Activated T-cell treated with anti-CD3 and anti-CD28 coated beads, Interleukin-2, amount 50 U/mL, for 24 hours (primary cell): ENCODE results near the gene FMNL2.

Experiments used
- DNase-seq: peaks from one replicate; pipeline ENCODE4 v3.0.0-alpha.2; 2020
- H3K27ac Mint-ChIP-seq: 2 replicates; pipeline ENCODE4 v1.8.0; 2020; ENCODE audit warnings: mild to moderate bottlenecking, mixed read lengths
- H3K27me3 Mint-ChIP-seq: 2 replicates; pipeline ENCODE4 v1.8.0; 2020; ENCODE audit warnings: mixed read lengths
- H3K36me3 Mint-ChIP-seq: 2 replicates; pipeline ENCODE4 v1.8.0; 2020; ENCODE audit warnings: low read depth, mixed read lengths
- H3K4me1 Mint-ChIP-seq: 2 replicates; pipeline ENCODE4 v1.8.0; 2020; ENCODE audit warnings: low read depth, mixed read lengths
- H3K4me3 Mint-ChIP-seq: 2 replicates; pipeline ENCODE4 v1.8.0; 2020; ENCODE audit warnings: mild to moderate bottlenecking, moderate library complexity, mixed read lengths
- H3K9me3 Mint-ChIP-seq: 2 replicates; pipeline ENCODE4 v1.8.0; 2020; ENCODE audit warnings: mixed read lengths

The FMNL2 gene

DNA sequence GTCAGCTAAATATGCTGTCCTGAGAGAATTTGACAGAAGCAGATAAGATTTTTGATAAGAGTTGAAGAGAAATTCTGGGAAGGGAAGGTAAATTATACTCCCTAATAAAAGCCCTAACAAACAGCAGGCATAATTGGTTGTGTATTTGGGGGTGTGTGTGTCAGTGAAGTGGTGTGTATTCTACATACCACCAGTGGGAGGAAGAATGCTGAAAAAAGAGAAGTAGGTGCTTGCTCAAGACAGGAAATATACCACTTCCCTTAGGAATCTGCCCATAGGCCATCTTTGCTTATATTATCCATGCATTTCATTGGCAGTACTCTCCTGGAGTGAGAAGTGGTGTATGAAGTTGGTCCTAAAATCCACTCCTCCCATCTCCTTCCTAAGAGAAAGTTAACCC, 76.2 kb downstream of the FMNL2 start:
- H3K4me1 Mint-ChIP-seq: peaks cover 25% of the 10 kb centered on the region
- no peak overlapping the region for H3K4me3 Mint-ChIP-seq
- H3K9me3 Mint-ChIP-seq: no peaks in the 10 kb centered on the region
- DNase-seq: no peak
- no peak overlapping the region for H3K27ac Mint-ChIP-seq
- H3K27me3 Mint-ChIP-seq: peaks cover 39% of the 10 kb centered on the region
- H3K36me3 Mint-ChIP-seq: no peaks in the 10 kb centered on the region

DNA sequence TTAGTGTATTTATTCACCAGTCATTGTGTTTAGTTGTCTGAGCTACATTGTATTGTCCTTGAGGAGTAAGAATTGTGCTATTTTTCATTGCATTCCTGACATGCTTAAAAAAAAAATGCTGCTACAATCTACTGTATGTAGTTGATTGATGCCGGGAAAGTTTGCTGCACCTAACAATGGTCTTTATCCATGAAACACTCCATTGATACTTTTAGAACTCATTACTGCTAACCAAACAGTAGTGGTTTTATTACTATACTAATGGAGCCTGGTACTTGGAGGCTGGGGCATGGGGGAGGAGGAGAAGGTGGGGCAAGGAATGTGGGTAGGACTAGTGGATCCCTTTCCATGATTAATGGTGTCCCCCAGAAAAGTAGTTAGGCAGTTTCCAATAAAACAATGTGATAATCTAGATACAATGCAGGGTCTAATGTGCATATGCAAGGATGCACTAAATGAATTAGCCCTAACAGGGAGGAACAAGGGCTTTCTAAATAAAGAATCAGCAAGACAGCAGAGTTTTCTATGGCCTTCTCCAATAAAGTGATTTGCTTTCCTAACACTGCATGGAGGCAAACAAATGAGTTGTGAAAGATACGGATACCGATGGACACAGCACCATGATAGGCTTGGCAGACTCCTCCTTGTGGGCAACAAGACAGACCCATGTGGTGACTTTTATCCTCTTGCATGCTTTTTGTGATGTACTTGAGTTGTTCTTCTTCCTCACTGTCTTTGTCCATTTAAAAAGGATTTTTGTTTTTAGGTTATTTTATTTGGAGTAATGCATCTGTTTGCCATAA, 78.5 kb downstream of the FMNL2 start:
- no peaks in the 10 kb centered on the region for H3K9me3 Mint-ChIP-seq
- peaks cover 35% of the 10 kb centered on the region for H3K27me3 Mint-ChIP-seq
- no peak overlapping the region for H3K27ac Mint-ChIP-seq
- H3K36me3 Mint-ChIP-seq: no peaks in the 10 kb centered on the region
- peaks cover 15% of the 10 kb centered on the region for H3K4me1 Mint-ChIP-seq
- DNase-seq: no peak
- H3K4me3 Mint-ChIP-seq: no peak overlapping the region

DNA sequence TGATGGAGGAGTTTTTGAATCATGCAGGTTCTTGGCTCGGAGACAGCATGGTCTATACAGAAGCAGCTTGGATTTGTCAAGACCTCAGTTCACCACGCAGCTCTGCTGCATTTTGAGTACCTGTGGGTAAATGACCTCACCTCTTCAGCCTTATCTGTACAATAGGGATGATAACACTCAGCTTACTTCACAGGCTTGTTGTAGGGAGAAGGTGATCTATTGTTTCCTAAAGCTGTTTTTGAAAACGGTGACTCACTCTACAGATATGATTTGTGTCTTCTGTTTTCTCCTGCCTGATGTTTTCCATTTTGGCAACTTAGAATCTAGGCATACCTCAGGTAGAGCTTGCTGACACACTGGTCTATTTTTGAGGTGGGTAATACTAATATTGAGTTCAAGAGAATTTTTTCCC, 80.3 kb downstream of the FMNL2 start:
- no peaks in the 10 kb centered on the region for H3K9me3 Mint-ChIP-seq
- H3K4me1 Mint-ChIP-seq: peaks cover 16% of the 10 kb centered on the region
- no peaks in the 10 kb centered on the region for H3K36me3 Mint-ChIP-seq
- H3K27me3 Mint-ChIP-seq: peaks cover 30% of the 10 kb centered on the region
- no peak for DNase-seq
- H3K27ac Mint-ChIP-seq: peak overlapping the region; percentile 58
- H3K4me3 Mint-ChIP-seq: no peak overlapping the region

DNA sequence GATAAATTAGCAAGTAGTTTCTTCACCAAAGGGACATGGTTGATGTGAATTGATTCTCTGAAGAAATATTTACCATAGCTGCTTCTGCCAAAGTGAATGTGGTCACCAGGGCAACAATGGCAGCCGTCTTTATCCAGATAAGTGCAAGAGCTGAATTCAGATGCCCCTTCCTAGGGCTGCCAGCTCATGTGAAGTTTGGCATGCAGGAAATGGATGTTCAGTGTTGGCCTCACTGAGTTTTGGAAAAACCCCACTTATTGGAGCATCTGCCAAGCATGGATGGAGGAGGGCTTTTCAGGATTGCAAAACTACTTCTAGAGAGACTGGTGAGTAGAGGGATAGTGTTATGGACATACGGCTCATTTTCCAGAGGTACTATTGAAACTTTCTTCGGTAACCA, 80.8 kb downstream of the FMNL2 start:
- Mint-ChIP-seq H3K36me3 (no peaks in the 10 kb centered on the region), H3K4me3 (no peak overlapping the region), H3K27ac (no peak overlapping the region), H3K27me3 (peaks cover 35% of the 10 kb centered on the region), H3K9me3 (no peaks in the 10 kb centered on the region), H3K4me1 (peaks cover 16% of the 10 kb centered on the region)
- no peak for DNase-seq

DNA sequence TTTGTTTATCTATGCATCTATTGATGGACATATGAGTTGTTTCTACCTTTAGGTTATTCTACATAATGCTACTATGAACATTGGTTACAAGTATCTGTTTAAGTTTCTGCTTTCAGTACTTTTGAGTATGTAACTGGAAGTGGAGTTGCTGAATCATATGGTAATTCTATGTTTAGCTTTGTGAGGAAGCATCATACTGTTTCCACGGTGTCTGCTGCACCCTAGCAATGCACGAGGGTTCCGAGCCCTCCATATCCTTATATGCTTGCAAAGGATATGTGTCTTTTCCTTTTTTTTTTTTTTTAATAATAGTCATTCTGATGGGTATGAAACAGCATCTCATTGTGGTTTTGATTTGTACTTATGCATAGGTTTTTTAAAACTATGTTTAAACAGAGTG, 83.7 kb downstream of the FMNL2 start:
- Mint-ChIP-seq H3K4me3 (no peak overlapping the region), H3K27me3 (peaks cover 38% of the 10 kb centered on the region), H3K9me3 (no peaks in the 10 kb centered on the region), H3K4me1 (peaks cover 19% of the 10 kb centered on the region), H3K27ac (no peak overlapping the region), H3K36me3 (no peaks in the 10 kb centered on the region)
- no peak for DNase-seq

DNA sequence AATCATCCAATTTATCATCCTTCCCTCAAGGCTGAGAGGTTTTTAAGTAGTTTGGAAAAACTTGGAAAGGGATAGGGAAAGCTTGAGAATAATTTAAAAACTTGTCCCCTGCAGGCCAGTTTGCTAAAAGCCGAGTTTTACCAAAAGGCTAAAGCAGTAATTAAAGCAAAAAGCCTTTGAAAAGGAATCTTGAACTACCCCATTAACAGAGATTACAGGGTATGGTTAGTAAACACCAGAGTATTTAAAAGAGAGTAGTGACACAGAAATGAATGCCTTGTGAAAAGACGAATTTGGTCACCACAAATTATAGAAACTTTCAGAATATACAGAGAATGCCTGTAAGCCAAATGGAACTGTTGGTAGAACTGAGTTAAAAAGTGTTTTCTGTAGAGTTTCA, 85.0 kb downstream of the FMNL2 start:
- H3K36me3 Mint-ChIP-seq: no peaks in the 10 kb centered on the region
- no peak overlapping the region for H3K4me3 Mint-ChIP-seq
- peaks cover 41% of the 10 kb centered on the region for H3K27me3 Mint-ChIP-seq
- no peak overlapping the region for H3K27ac Mint-ChIP-seq
- DNase-seq: no peak
- H3K9me3 Mint-ChIP-seq: no peaks in the 10 kb centered on the region
- H3K4me1 Mint-ChIP-seq: peaks cover 16% of the 10 kb centered on the region

DNA sequence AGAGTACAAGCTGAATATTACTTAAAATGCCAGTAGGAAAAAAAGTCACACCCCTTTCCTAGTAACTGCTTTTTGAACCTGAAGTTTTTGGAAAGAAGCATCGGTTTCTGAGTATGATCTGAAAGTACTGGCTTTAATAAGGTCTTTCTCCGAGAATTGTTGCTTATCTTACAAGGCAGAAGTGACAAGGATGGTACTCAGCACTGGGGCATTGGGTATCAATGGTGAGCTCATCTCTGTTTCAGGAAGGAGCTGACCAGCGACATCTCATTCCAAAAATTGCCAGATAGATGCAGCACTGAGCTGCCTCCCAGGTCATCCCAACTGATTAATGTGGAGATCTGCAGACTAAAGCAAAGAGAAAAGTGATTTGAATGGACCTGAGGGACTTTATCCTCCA, 85.4 kb downstream of the FMNL2 start:
- H3K4me3 Mint-ChIP-seq: no peak overlapping the region
- H3K36me3 Mint-ChIP-seq: no peaks in the 10 kb centered on the region
- no peaks in the 10 kb centered on the region for H3K9me3 Mint-ChIP-seq
- peaks cover 12% of the 10 kb centered on the region for H3K4me1 Mint-ChIP-seq
- H3K27me3 Mint-ChIP-seq: peaks cover 41% of the 10 kb centered on the region
- H3K27ac Mint-ChIP-seq: no peak overlapping the region
- no peak for DNase-seq

DNA sequence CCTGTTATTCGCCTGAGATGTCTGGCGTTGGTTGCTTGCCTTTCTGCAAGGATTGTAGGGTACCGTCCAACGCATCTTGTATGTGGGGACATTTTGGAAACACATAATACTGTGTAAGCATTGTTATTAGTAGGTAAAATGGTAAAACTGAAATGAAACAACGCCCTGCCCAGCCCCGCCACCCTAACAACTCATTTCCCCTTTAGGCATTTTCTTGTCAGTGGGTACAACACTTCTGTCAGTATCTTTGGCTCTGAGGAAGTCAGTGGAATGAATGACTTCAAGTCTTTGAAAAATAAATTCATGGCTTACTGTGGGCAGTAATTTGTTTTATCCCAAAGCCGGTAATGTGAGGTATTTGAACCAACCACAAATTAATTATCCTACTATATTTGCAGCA, 86.0 kb downstream of the FMNL2 start:
- H3K27ac Mint-ChIP-seq: no peak overlapping the region
- peaks cover 41% of the 10 kb centered on the region for H3K27me3 Mint-ChIP-seq
- H3K36me3 Mint-ChIP-seq: no peaks in the 10 kb centered on the region
- no peaks in the 10 kb centered on the region for H3K9me3 Mint-ChIP-seq
- H3K4me1 Mint-ChIP-seq: peaks cover 7% of the 10 kb centered on the region
- no peak for DNase-seq
- H3K4me3 Mint-ChIP-seq: no peak overlapping the region

DNA sequence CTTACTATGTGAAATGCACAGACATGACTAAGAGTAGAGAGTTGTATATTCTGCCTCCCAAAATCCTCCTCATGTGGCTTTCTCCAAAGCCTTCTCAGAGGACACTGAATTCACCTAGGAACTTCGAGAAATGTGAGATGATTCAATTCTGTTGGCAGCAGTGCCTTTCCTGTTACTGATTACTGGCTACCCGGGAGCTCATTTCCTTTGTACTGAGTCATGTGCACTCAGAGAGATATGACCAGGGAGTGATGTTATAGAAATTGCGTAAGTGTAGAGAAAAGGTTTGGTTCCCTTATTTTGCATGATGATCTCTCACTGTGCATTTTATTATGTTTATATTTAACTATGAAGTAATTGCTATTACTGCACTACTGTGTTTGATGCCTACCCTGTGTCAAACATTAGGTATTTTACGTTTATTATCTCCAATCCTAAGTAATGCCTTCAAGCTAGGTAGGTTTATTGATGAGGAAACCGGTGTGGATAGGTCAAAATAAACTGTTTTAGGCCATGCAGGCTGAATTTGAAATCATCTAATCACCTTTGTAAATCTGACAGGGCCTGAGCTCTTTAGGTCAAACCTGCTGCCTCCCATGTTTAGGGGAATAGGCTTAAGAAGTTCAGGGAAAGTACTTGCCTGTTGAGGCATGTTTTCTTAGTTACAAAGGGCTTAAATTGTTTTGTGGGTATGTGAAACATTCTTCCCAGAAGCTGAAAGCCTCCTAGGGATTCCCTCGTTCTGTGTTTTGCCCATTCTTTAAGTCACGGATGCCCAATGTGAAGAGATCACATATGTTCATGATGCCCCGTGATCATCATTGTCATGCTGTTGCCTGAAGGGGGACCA, 86.8 kb downstream of the FMNL2 start:
- H3K27me3 Mint-ChIP-seq: peaks cover 41% of the 10 kb centered on the region
- peak overlapping the region; percentile 7 for H3K27ac Mint-ChIP-seq
- H3K9me3 Mint-ChIP-seq: no peaks in the 10 kb centered on the region
- H3K4me1 Mint-ChIP-seq: peaks cover 7% of the 10 kb centered on the region
- DNase-seq: no peak
- H3K36me3 Mint-ChIP-seq: no peaks in the 10 kb centered on the region
- H3K4me3 Mint-ChIP-seq: no peak overlapping the region

GRCh38 chr2:152423684-152424083, 88.7 kb downstream of the FMNL2 start:
- Mint-ChIP-seq H3K4me1 (peaks cover 3% of the 10 kb centered on the region), H3K27ac (no peak overlapping the region), H3K9me3 (no peaks in the 10 kb centered on the region), H3K27me3 (peaks cover 30% of the 10 kb centered on the region), H3K36me3 (no peaks in the 10 kb centered on the region), H3K4me3 (no peak overlapping the region)
- no peak for DNase-seq

- H3K9me3 Mint-ChIP-seq: no peaks in the 10 kb centered on the region
- no peak overlapping the region for H3K27ac Mint-ChIP-seq
- peaks cover 3% of the 10 kb centered on the region for H3K4me1 Mint-ChIP-seq
- H3K27me3 Mint-ChIP-seq: peaks cover 15% of the 10 kb centered on the region
- H3K4me3 Mint-ChIP-seq: no peak overlapping the region
- H3K36me3 Mint-ChIP-seq: no peaks in the 10 kb centered on the region
- no peak for DNase-seq
Measured at GRCh38 chr2:152425765-152426727, 91.1 kb downstream of the FMNL2 start.

- Mint-ChIP-seq H3K4me3 (no peak overlapping the region), H3K27ac (no peak overlapping the region)
- DNase-seq: no peak
Measured at GRCh38 chr2:152426801-152427200, 91.8 kb downstream of the FMNL2 start.

GRCh38 chr2:152427902-152428301, 92.9 kb downstream of the FMNL2 start:
- Mint-ChIP-seq H3K27me3 (peaks cover 4% of the 10 kb centered on the region), H3K36me3 (no peaks in the 10 kb centered on the region), H3K4me1 (no peaks in the 10 kb centered on the region), H3K9me3 (no peaks in the 10 kb centered on the region), H3K27ac (no peak overlapping the region), H3K4me3 (no peak overlapping the region)
- no peak for DNase-seq

More at GRCh38 chr2:152426801-152427200, 91.8 kb downstream of the FMNL2 start:
- Mint-ChIP-seq H3K4me1 (no peaks in the 10 kb centered on the region), H3K9me3 (no peaks in the 10 kb centered on the region), H3K36me3 (no peaks in the 10 kb centered on the region), H3K27me3 (peaks cover 10% of the 10 kb centered on the region)
